Cardiac muscle cell (in vitro differentiated cells and primary cell): ENCODE results near the gene PDIA5. TPM values are rescaled to one million over a fixed set of nuclear protein-coding genes. Genes with fewer than 3 reads are reported as not detected.
"Not testable (repeated sequence)": the region's sequence is repeated elsewhere in the genome, so short reads cannot be mapped to it uniquely, and the experiment has no call there.

Experiments used
- DNase-seq, 2 donors: peaks; one replicate each; pipeline versions ENCODE4 v3.0.0 to v3.0.0-alpha.2; 2010 to 2017; ENCODE audit warnings: low read depth in 1 of 2, low spot score in 1 of 2
- H3K27ac ChIP-seq: fragments of 200-600 bp; sonication (generic); 2 replicates; pipeline ENCODE4 v1.5.1; 2016
- H3K27me3 ChIP-seq: fragments of 200-600 bp; sonication (generic); 2 replicates; pipeline ENCODE4 v1.6.0; 2016; ENCODE audit warnings: control low read depth
- H3K36me3 ChIP-seq: fragments of 200-600 bp; sonication (generic); 2 replicates; pipeline ENCODE4 v1.5.1; 2016; ENCODE audit warnings: control low read depth
- H3K4me1 ChIP-seq: fragments of 200-600 bp; sonication (generic); 2 replicates; pipeline ENCODE4 v1.8.1; 2017; ENCODE audit warnings: low read depth, mild to moderate bottlenecking, mixed run types
- H3K4me3 ChIP-seq: fragments of 200-600 bp; sonication (generic); 2 replicates; pipeline ENCODE4 v1.5.1; 2016; ENCODE audit warnings: mild to moderate bottlenecking
- H3K9me3 ChIP-seq: fragments of 200-600 bp; sonication (generic); 2 replicates; pipeline ENCODE4 v1.5.1; 2017; ENCODE audit warnings: low read depth, mild to moderate bottlenecking, control low read depth
- polyA plus RNA-seq: library from polyadenylated mRNA; unstranded; fragments of >200 nt; fragmentation: Nextera tagmentation; extraction: Ambion mirVana; gene quantifications from 2 replicates; pipeline ENCODE4 v1.2.1, GENCODE V29; 2016
- total RNA-seq: library from RNA; depleted of rRNA; stranded (reverse); fragments of >200 nt; gene quantifications from 2 replicates; pipeline ENCODE4 v1.2.3, GENCODE V29; 2016
- TF ChIP-seq, protein P1 (sequence below): IDR thresholded peaks from 2 replicates; pipeline ENCODE4 v1.5.1; 2012; ENCODE audit warnings: low read depth, mild to moderate bottlenecking, low read length

The PDIA5 gene
- total and polyA plus RNA-seq, 2 experiments from 2014 or later, result 14.5 to 19.5 TPM

DNA sequence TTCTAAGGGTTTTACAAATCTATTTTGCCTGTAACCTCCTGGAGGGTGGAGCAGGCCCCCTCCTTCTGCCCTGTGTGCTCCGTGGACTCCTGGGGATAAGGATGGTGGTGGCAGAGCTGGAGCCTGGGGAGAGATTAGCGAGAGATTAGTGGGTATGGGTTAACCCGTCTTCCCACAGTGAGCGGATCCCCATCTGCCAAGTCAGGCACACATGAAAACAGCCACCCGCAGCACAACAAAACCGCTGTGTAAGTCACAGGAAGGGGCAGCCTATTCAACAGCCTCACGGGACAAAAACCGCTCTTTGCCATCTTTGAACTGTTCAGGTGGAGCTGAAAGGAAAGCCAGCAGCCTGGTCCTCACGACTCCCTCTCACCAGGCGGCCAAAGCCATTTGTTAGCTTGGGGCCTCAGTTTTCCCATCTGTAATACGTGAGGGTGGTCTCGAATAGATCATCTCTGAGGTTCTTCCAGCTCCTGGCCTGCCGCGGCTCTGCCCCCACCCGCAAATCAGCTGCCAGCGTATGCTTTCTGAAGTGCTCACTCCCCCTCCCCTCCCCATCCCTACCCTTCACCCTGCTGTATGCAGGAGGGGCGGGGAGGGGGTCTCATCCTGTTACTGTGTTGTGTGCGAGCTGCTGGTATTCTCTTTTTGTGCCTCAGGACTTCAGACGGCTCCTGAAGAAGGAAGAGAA is 43.6 kb downstream of the PDIA5 start:
- H3K4me1 ChIP-seq, result peaks cover 14% of the 10 kb centered on the region
- no peak overlapping the region for H3K4me3 ChIP-seq
- TF ChIP-seq, protein P1, sequence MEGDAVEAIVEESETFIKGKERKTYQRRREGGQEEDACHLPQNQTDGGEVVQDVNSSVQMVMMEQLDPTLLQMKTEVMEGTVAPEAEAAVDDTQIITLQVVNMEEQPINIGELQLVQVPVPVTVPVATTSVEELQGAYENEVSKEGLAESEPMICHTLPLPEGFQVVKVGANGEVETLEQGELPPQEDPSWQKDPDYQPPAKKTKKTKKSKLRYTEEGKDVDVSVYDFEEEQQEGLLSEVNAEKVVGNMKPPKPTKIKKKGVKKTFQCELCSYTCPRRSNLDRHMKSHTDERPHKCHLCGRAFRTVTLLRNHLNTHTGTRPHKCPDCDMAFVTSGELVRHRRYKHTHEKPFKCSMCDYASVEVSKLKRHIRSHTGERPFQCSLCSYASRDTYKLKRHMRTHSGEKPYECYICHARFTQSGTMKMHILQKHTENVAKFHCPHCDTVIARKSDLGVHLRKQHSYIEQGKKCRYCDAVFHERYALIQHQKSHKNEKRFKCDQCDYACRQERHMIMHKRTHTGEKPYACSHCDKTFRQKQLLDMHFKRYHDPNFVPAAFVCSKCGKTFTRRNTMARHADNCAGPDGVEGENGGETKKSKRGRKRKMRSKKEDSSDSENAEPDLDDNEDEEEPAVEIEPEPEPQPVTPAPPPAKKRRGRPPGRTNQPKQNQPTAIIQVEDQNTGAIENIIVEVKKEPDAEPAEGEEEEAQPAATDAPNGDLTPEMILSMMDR, result no peak
- H3K27me3 ChIP-seq, result no peaks in the 10 kb centered on the region
- H3K36me3 ChIP-seq, result no peaks in the 10 kb centered on the region
- H3K27ac ChIP-seq, result no peak overlapping the region
- H3K9me3 ChIP-seq, result no peaks in the 10 kb centered on the region
- DNase-seq, result no peak

DNA sequence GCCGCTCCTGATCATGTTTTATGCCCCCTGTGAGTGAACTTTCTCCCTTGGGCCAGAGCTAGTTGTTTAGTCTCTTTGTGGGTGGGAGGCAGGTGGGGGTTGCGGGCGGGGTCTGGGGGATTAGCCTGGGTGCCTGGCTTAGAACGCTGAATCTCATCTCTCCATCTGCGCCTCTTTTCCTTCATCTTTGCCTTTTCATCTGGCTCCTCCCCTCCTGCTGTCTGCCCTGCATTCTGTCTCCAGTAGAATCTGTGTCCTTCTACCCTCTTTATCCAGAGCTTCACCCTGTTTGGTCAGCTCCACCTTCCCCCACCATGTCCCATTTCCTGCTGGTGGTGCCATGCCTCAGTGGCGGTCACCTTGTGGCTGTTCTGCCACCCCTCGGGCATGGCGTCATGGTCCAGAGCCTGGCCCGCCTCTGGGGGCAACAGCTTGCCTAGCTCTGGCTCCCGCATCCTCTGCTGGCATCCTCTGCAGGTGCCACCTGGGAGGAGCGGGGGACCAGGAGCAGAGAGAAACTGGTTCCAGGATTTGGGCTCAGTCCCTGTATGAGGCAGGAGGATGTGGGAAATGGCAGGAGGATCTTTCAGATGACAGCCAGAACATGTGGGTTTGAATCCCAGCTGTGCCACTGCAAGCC is 44.3 kb downstream of the PDIA5 start:
- no peak for DNase-seq
- H3K9me3 ChIP-seq, result no peaks in the 10 kb centered on the region
- peaks cover 14% of the 10 kb centered on the region for H3K4me1 ChIP-seq
- H3K27ac ChIP-seq, result no peak overlapping the region
- TF ChIP-seq, protein P1, result no peak
- H3K27me3 ChIP-seq, result no peaks in the 10 kb centered on the region
- H3K4me3 ChIP-seq, result no peak overlapping the region
- no peaks in the 10 kb centered on the region for H3K36me3 ChIP-seq

DNA sequence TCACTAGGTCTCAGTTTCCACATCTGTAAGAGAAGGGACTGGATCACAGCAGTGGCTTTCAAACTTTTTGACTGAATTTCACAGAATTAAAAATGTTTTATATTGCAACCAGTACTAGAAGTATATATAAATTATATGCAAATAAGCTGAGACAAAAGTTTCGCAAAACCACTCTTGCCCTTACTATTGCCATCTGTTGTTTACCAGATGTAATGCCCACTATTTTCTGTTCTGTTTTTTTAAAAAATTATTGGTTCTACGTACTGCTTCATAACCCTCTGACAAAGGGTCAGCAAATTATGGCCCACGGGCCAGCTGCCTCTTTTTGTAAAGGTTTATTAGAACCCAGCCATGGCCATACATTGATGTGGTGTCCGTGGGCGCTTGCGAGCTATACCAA is 44.8 kb downstream of the PDIA5 start:
- no peaks in the 10 kb centered on the region for H3K36me3 ChIP-seq
- no peaks in the 10 kb centered on the region for H3K9me3 ChIP-seq
- DNase-seq, result no peak
- no peak overlapping the region for H3K27ac ChIP-seq
- peaks cover 14% of the 10 kb centered on the region for H3K4me1 ChIP-seq
- no peak overlapping the region for H3K4me3 ChIP-seq
- TF ChIP-seq, protein P1, result no peak
- H3K27me3 ChIP-seq, result no peaks in the 10 kb centered on the region

DNA sequence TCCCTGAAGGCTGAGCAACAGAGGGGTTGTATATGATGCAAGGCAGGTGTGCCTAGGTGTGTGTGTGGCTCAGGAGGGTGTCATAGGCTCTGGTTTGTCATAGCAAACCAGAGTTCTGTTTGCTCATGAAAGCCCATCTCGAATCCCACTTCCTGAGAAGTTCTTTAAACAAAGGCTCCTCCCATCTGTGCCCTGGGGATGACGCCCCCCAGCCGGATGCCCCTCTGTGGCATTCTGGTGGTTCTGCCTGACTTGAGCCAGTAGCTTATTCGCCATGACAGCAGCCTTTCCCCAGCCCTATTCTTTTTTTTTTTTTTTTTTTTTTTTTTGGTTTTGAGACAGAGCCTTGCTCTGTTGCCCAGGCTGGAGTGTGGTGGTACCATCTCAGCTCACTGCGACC is 45.4 kb downstream of the PDIA5 start:
- H3K4me1 ChIP-seq, result peaks cover 14% of the 10 kb centered on the region
- no peaks in the 10 kb centered on the region for H3K9me3 ChIP-seq
- no peak overlapping the region for H3K27ac ChIP-seq
- TF ChIP-seq, protein P1, result no peak
- H3K27me3 ChIP-seq, result no peaks in the 10 kb centered on the region
- no peak overlapping the region for H3K4me3 ChIP-seq
- no peaks in the 10 kb centered on the region for H3K36me3 ChIP-seq
- no peak for DNase-seq

DNA sequence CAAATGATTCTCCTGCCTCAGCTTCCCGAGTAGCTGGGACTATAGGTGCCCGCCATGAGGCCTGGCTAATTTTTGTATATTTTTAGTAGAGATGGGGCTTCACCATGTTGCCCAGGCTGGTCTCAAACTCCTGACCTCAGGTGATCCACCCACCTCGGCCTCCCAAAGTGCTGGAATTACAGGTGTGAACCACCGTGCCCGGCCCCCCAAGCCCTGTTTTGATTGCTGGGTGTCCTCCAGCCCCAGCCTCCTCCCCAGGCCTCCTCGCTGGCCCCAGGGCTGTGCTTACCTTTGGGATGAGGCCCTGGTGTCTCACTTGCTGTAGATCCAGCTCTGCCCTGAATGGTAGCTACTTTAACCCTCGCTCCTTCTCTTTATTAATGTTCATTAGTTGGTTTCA is 45.8 kb downstream of the PDIA5 start:
- not testable (repeated sequence) for H3K27ac ChIP-seq, DNase-seq, H3K27me3 ChIP-seq, H3K4me3 ChIP-seq, H3K9me3 ChIP-seq, H3K36me3 ChIP-seq
- H3K4me1 ChIP-seq, result peaks cover 14% of the 10 kb centered on the region

DNA sequence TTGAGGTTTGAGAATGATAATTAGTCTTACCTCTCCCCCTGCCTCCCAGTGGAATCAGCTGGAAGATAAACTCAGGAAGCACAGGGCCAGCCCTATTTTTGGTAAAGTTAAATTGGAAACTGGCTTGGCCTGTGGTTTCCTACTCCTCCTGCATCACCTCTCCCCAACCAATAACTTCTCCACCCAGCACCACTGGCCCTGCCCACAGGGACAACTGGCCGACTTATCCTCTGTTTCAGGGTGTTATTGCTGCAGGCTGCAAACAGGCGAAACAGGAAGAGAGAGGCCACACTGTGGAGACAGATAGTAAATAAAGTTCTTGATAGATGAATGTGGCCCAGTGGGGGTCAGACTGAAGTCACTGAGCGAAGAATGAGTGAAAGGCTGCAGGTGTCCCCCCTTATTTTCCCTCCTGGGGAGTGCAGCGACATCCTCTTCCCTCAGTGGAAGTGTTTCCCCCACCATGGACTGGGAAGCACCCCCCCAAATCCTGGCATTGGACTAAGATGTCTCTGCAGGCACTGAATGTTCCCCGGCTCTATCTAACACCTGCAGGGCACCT is 47.1 kb downstream of the PDIA5 start:
- Histone ChIP-seq H3K4me3 (no peak overlapping the region), H3K4me1 (peaks cover 14% of the 10 kb centered on the region), H3K36me3 (no peaks in the 10 kb centered on the region), H3K9me3 (no peaks in the 10 kb centered on the region), H3K27ac (no peak overlapping the region), H3K27me3 (no peaks in the 10 kb centered on the region)
- DNase-seq, result no peak
- TF ChIP-seq, protein P1, result no peak
